Measurements from ENCODE around the gene CATSPERE.

The CATSPERE gene

DNA sequence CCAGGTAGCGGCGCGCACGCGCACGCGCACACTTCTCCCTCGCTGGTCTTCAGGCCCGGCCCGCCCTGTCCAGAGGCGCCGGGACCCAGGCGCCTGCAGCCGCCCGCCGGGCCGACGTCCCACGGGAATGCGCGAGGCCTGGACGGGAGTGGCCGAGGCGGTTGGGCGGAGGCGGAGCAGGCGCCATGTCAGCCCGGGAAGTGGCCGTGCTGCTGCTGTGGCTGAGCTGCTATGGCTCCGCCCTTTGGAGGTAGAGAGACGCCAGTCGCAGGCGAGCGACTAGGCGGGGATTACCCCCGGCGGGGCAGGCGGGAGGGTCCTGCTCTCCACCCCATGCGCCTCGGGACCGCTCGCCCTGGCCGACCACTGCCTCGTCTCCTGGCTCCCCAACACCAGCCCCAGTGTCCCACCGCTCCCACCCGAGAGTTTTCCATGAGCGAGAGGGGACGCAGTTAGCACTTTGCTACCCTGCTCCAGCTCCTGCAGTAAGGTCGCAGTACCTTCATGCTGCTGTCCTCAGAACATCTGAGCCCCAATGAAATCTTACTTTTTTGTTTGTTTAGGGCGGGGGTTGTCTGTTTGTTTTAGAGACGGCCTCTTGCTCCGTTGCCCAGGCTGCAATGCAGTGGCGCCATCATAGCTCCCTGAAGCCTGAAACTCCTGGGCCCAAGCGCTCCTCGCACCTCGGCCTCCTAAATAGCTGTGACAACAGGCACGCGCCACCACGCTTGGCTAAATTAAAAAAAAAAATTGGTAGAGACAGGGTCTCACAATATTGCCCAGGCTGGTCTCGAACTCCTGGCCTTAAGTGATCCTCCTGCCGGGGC, at the start of gene CATSPERE:
CATSPERE (plus strand) TSS at position 29 of the 827 bp plus-strand sequence; CDS start at position 186, 157 bp downstream.
- ChIA-PET CTCF (interaction anchor here (0.7 kb wide), 1 partner anchor 222 kb away, joined by 6 read pairs; no protein-coding TSS in a partner anchor), POLR2A (ENCODE audit: low non-redundant PET) (no interaction called here)
- TF ChIP-seq, protein P1, sequence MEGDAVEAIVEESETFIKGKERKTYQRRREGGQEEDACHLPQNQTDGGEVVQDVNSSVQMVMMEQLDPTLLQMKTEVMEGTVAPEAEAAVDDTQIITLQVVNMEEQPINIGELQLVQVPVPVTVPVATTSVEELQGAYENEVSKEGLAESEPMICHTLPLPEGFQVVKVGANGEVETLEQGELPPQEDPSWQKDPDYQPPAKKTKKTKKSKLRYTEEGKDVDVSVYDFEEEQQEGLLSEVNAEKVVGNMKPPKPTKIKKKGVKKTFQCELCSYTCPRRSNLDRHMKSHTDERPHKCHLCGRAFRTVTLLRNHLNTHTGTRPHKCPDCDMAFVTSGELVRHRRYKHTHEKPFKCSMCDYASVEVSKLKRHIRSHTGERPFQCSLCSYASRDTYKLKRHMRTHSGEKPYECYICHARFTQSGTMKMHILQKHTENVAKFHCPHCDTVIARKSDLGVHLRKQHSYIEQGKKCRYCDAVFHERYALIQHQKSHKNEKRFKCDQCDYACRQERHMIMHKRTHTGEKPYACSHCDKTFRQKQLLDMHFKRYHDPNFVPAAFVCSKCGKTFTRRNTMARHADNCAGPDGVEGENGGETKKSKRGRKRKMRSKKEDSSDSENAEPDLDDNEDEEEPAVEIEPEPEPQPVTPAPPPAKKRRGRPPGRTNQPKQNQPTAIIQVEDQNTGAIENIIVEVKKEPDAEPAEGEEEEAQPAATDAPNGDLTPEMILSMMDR (conservative IDR thresholded peaks at IDR 0.05; ENCODE audit: low read depth), result no peak
- H3K27ac ChIP-seq, result peak within 1 kb of the TSS; percentile 73
- DNase-seq (ENCODE audit: low spot score), result peak; percentile 69

DNA sequence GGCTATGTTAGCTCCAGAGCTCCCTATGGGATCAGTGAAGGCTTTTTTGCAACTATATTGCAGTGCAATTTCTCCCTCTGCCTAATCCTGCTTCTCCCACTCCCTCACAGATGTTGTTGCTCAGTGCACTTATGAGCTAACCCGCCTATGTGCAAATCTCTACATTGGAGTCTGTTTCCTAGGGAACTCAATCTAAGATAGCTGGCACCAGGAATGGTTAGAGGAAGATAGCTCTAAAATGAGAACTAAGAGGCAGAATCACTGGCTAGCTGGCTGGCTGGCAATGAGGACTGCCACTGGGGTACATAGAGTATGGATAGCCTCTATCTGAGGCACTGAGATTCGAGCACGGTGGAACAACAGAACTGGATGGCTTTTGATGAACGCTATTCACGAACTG, 48.9 kb upstream of the CATSPERE start:
- ChIA-PET POLR2A (ENCODE audit: low non-redundant PET) (no interaction called here), CTCF (no interaction called here)
- TF ChIP-seq, protein P1 (conservative IDR thresholded peaks at IDR 0.05; ENCODE audit: low read depth), result no peak
- no peak overlapping the region for H3K27ac ChIP-seq
- no peak for DNase-seq (ENCODE audit: low spot score)

GRCh38 chr1:244413736-244414135, 47.3 kb upstream of the CATSPERE start:
- no peak overlapping the region for H3K27ac ChIP-seq
- TF ChIP-seq, protein P1 (conservative IDR thresholded peaks at IDR 0.05; ENCODE audit: low read depth), result no peak
- ChIA-PET CTCF (interaction anchor here (1.0 kb wide), 1 partner anchor 190 kb away, joined by 4 read pairs; no protein-coding TSS in a partner anchor), POLR2A (ENCODE audit: low non-redundant PET) (no interaction called here)
- DNase-seq (ENCODE audit: low spot score), result no peak

DNA sequence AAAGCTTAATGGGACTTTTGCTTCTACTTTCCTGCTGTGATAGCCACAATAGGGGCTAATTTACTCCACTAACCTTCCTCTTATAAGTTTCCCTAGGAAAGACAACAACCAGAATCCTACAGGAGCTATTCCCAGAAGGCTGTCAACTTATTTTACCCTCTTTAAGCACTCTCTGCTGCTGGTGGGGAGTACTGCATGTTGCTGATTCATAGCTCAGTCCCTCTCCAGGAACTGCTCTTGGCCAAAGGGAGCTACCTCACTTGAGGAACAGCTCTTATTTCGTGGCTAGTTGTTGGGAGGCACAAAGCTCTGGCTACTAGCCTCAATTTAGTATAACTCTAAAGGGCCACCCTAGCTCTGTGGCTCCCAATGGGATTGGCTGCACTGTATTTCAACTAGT, 46.5 kb upstream of the CATSPERE start:
- DNase-seq (ENCODE audit: low spot score), result no peak
- POLR2A ChIA-PET (ENCODE audit: low non-redundant PET), result no interaction called here
- TF ChIP-seq, protein P1 (conservative IDR thresholded peaks at IDR 0.05; ENCODE audit: low read depth), result no peak
- CTCF ChIA-PET, result interaction anchor here (0.7 to 1.0 kb wide), 2 partner anchors 189 to 631 kb away, joined by 3 to 4 read pairs; no protein-coding TSS in a partner anchor
- H3K27ac ChIP-seq, result no peak overlapping the region

- DNase-seq (ENCODE audit: low spot score), result no peak
- POLR2A ChIA-PET (ENCODE audit: low non-redundant PET), result no interaction called here
- TF ChIP-seq, protein P1 (conservative IDR thresholded peaks at IDR 0.05; ENCODE audit: low read depth), result no peak
- no peak overlapping the region for H3K27ac ChIP-seq
- CTCF ChIA-PET, result no interaction called here
These were observed 42.0 kb upstream of the CATSPERE start for GRCh38 chr1:244419024-244419423.

- POLR2A ChIA-PET (ENCODE audit: low non-redundant PET), result no interaction called here
- CTCF ChIA-PET, result interaction anchor here (0.6 to 0.7 kb wide), 2 partner anchors 14 to 90 kb away, joined by 3 to 7 read pairs; no protein-coding TSS in a partner anchor
- DNase-seq (ENCODE audit: low spot score), result no peak
- H3K27ac ChIP-seq, result no peak overlapping the region
- TF ChIP-seq, protein P1 (conservative IDR thresholded peaks at IDR 0.05; ENCODE audit: low read depth), result no peak
These were observed 38.9 kb upstream of the CATSPERE start for GRCh38 chr1:244422174-244422573.

Data from RWPE1 (cell line).